Adrenal gland (tissue), 5 donors: ENCODE measurements around the gene FUT7.

Experiments
- POLR2A ChIP-seq, 2 donors: fragments of 450-650 bp; IDR thresholded peaks; one replicate each; pipeline ENCODE4 v1.6.1; 2017; ENCODE audit warnings: antibody characterized with exemption in 2 of 2, mild to moderate bottlenecking in 2 of 2, moderate library complexity in 1 of 2
- TF ChIP-seq, protein P1 (sequence below), 6 experiments: fragments of 450-650 bp in 4 of 6; fragments of 200-600 bp in 2 of 6; sonication (generic) in 1 of 6; IDR thresholded peaks; 1 replicate in 5 of 6; 2 replicates in 1 of 6; pipeline versions ENCODE4 v1.5.1 to v1.8.0; 2016 to 2021; ENCODE audit warnings: antibody characterized with exemption in 6 of 6, mild to moderate bottlenecking in 2 of 6, moderate library complexity in 1 of 6
- donor health status: DM: no; HTN: no; CAD: no.

DNA sequence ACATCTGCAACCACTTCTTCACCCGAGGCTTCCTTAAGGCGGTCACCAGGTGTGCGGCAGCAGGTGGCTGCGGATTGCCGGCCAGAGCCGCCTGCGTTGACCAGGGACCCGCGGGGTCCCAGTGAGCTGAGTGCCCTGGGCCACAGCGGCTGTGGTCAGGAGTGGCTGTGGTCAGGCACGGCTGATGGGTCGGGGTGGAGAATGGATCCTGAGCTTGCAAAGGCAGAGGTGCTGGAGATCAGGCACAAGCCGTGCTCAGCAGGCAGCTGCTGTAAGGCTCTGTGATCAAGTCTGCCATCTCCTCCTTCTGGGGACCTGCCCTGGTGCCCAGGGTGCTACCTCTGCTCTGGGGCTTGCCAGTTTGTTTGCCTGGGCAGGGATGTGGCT lies 47.5 kb upstream of the FUT7 start:
- TF ChIP-seq, protein P1, sequence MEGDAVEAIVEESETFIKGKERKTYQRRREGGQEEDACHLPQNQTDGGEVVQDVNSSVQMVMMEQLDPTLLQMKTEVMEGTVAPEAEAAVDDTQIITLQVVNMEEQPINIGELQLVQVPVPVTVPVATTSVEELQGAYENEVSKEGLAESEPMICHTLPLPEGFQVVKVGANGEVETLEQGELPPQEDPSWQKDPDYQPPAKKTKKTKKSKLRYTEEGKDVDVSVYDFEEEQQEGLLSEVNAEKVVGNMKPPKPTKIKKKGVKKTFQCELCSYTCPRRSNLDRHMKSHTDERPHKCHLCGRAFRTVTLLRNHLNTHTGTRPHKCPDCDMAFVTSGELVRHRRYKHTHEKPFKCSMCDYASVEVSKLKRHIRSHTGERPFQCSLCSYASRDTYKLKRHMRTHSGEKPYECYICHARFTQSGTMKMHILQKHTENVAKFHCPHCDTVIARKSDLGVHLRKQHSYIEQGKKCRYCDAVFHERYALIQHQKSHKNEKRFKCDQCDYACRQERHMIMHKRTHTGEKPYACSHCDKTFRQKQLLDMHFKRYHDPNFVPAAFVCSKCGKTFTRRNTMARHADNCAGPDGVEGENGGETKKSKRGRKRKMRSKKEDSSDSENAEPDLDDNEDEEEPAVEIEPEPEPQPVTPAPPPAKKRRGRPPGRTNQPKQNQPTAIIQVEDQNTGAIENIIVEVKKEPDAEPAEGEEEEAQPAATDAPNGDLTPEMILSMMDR (IDR thresholded peaks at IDR 0.05) = no peak
- no peak for TF ChIP-seq POLR2A (IDR thresholded peaks at IDR 0.05)
